ENCODE measurements around the gene CAPN11.

DNA sequence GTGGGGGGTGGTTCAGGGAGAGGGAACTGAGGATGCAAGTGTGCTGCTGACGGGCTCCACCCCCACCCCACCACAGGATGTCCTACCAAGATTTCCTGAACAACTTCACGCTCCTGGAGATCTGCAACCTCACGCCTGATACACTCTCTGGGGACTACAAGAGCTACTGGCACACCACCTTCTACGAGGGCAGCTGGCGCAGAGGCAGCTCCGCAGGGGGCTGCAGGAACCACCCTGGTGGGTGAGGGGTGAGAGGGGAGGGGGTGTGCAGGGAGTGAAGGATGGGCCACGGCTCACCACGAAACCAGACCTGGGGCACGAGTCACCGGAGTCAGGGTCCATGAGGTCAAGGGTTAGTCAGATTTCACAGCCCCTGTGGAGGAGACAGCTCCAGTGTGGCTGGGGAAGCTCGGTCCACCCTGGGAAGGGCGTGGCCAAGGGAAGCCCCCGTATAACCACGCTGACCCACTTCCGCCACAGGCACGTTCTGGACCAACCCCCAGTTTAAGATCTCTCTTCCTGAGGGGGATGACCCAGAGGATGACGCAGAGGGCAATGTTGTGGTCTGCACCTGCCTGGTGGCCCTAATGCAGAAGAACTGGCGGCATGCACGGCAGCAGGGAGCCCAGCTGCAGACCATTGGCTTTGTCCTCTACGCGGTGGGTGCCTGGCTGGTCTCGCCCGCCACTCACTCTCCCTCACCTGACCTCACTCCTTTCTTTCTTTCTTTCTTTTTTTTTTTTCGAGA lies 18.3 kb downstream of the CAPN11 start:
- TF ChIP-seq, protein P1, sequence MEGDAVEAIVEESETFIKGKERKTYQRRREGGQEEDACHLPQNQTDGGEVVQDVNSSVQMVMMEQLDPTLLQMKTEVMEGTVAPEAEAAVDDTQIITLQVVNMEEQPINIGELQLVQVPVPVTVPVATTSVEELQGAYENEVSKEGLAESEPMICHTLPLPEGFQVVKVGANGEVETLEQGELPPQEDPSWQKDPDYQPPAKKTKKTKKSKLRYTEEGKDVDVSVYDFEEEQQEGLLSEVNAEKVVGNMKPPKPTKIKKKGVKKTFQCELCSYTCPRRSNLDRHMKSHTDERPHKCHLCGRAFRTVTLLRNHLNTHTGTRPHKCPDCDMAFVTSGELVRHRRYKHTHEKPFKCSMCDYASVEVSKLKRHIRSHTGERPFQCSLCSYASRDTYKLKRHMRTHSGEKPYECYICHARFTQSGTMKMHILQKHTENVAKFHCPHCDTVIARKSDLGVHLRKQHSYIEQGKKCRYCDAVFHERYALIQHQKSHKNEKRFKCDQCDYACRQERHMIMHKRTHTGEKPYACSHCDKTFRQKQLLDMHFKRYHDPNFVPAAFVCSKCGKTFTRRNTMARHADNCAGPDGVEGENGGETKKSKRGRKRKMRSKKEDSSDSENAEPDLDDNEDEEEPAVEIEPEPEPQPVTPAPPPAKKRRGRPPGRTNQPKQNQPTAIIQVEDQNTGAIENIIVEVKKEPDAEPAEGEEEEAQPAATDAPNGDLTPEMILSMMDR (IDR thresholded peaks at IDR 0.05; ENCODE audit: borderline replicate concordance, extremely low read depth, low read length, poor library complexity, severe bottlenecking), result no peak
- no peak for TF ChIP-seq EZH2 (IDR thresholded peaks at IDR 0.05; ENCODE audit: borderline replicate concordance, low read depth, low read length, severe bottlenecking)

Measured in DND-41 (cell line).